HG02678 (cell line): ENCODE results near the gene NPBWR2.
"Not testable (repeated sequence)": the region's sequence is repeated elsewhere in the genome, so short reads cannot be mapped to it uniquely, and the experiment has no call there.

Experiments
- ATAC-seq: cut with Tn5 transposase; IDR thresholded peaks from one replicate; pipeline ENCODE4 v1.9.1; 2021; ENCODE audit warnings: mild to moderate bottlenecking, moderate library complexity; ENCODE audit not compliant: unreplicated experiment

The NPBWR2 gene

GRCh38 chr20:64144144-64144912 is 37.0 kb upstream of the NPBWR2 start:
- no peak for ATAC-seq

DNA sequence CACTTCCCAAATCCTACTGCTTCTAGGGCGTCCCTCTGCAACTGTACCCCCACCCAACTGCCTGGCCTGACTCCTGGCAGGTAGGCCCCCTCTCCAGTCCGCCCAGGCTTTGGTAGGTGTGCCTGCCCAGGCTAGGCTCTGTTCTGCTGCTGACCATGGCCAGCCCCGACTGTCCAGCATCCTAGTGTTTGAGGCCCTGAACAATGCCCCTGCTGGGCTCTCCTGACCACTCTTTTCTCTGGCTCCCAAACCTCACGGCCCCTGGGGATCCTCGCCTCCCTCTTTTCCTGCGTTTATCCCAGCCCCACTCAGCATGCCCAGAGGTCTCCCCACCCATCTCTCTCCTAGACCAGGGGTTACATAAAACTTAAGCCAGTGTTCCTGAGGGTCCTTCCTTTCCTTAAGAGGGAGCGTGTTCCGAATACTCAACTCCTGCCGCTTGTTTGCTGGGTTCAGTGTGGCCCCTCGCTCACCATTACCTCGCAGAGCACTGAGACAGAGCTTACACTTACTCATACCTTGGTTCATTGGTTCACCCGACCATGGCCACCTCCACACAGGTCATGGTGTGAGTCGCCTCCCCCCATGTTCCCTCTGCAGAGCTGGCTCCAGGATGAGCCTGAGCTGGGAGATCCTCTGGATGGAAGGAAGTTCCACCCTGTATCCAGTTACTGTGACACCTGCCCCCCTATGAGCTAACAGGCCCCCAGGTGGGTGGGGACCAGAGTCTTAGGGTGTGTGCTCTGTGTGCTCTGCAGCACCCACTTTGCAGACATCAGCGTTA is 35.8 kb upstream of the NPBWR2 start:
- no peak for ATAC-seq

- ATAC-seq: no peak
Measured at GRCh38 chr20:64142590-64142989, 35.2 kb upstream of the NPBWR2 start.

DNA sequence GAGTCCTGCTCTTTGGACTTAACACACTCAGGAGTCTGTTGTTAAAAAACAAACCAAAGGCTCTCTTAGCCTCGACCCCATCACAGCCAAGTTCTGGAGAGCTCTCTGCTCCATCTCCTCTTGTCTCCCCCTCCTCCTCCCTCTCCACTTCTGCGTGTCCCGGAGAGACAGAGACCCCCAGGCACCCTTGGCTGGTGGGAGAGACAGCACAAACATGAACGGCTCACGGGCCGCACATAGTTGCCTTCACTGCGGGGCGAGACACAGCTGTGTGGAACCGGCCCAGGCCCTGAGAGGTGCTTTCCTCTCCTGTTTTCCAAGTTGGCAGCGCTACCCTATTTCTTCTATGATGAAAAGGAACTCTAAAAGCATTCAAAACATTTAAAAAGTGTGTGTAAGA is 33.6 kb upstream of the NPBWR2 start:
- ATAC-seq: no peak

GRCh38 chr20:64140061-64140931 is 32.9 kb upstream of the NPBWR2 start:
- no peak for ATAC-seq

DNA sequence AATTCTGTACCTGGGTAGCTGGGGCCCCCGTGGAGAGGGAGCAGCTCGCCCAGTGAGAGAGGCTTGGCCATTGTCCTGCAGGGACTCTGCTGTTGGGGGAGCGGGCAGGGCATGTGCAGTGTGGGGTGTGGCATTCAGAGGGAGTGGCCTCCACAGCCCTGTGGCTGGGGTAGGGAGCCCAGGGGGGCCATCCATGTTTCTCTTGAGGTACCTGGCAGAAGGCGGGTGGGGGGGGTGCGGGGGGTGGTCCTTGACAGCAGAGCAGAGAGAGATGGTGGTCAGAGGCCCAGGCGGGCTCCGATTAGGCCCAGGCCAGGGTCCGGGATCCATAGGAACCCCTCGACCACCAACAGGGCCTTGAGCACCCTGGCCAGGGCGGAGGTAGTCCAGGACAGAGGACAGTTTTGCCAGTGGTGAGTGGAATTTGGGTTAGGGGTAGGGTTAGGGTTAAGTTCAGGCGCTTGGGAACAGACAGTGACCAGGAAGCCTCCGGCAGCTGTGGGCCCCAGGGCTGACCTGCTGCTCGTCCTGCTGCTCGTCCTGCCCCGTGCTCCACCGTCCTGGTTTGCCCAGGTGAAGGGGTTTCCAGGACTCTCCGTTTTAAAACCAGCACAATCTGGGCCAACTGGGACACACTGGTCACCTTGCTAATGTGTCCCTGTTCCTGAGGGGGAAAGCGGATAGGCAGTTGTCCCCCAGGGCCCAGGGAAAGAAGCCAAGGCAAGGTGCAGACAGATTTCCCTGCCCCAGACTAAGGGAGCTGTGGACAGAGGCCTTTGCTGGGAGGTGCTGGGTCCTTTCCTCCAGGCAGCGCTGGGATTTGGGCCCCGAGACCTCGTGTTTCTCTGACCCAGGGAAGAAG is 32.1 kb upstream of the NPBWR2 start:
- ATAC-seq: no peak

DNA sequence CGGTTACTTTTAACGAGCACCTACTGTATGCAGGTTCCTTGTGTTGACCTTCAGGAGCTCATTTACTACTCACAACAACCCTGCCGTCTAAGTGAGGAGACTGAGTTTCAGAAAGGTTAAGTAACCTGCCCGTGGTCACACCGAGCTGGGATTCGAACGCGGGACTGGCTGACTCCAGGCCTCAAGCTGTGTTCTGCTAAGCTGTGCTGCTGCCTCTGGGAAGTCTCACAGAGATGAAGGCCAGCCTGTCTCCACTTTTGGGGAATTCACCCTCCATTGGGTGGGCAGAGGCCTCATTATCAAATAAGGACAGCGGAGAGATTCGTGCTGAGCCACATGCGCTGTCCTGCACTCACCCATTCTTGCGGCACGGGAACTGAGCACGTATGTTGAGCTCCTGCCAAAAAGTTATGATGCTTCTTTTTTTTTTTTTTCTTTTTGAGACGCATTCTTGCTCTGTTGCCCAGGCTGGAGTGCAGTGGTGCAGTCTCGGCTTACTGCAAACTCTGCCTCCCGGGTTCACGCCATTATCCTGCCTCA is 31.0 kb upstream of the NPBWR2 start:
- ATAC-seq: no peak

DNA sequence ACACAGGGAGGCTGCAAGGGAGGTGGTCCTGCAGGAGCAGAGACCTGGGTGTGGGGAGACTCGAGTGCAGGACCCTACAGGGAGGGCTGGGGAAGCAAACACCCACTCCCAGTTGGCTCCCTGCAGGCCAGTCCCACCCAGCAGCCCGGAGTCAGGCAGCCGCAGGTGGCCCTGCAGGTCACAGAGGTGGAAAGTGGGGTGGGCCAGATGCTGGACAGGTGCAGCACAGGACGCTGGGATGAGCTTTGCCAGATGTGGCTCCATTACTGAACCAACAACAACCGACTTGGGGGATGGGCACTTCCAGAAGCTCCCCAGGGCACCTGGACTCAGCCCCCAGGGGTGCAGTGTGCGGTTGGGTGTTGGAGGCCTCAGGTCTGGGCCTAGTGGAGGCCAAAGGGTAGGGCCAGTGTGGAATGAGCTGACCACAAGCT is 30.2 kb upstream of the NPBWR2 start:
- ATAC-seq: no peak

DNA sequence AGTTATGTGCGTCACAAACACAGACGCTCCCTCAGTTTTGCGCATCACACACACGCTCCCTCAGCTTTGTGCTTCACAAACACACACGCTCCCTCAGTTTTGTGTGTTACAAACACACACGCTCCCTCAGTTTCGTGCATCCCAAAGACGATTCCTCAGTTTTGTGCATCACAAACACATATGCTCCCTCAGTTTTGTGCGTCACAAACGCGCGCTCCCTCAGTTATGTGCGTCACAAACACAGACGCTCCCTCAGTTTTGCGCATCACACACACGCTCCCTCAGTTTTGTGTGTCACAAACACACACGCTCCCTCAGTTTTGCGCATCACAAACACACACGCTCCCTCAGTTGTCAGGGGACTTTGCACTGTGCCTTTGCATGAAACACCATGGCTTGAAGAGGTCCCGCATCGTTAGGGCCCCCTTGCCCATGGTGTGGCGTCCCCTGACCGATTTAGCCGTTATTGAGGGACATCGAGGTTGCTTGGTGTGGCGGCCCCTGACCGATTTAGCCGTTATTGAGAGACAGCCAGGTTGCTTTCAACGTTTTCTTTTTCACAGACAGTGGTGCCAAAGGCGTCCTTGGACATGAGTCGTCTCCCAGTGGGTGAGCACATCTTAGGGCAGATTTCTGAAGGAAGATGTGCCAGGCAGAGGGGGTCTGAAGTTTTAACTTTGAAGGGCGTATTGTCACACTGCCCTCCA is 28.8 kb upstream of the NPBWR2 start:
- no peak for ATAC-seq

GRCh38 chr20:64134744-64135143 is 27.4 kb upstream of the NPBWR2 start:
- ATAC-seq: not testable (repeated sequence)

DNA sequence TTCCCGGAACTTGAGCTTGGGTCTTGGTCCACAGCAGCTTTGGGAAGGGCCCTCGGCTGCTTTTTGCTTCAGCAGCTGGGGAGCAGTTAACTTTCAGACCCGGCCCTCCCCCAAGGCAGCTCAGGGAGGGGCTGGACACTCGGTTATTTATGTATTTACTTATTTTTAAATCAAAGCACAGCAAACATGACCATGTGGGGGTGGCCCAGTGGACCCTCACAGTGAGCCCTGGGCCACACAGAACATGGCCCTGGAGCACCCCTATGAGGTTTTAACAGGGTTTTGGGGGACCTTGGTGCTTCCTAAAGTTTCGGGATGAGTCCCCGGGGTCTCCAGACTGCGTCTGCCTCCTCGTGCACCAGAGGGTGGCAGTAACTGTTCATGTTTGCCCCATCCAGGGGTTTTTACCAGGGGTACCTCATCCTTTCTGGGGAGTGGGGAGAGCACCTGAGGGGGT is 26.6 kb upstream of the NPBWR2 start:
- ATAC-seq: no peak

DNA sequence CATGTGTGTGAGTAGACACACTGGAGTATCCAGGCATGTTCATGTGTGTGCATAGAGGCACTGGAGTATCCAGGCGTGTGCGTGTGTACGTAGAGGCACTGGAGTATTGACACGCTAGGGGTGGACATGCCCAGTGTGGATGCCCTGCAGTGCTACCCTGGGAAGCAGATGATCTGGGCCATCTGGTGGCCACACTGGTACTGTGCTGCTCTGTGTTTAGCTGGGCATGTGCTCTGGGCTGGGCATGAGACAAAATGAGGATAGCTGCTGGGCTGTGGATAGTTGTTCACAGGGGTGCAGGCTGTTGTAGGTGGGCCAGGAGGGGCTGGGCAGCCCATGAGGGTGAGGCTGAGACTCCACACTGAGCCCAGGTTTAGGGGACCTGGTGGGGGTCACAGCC is 24.0 kb upstream of the NPBWR2 start:
- ATAC-seq: no peak

DNA sequence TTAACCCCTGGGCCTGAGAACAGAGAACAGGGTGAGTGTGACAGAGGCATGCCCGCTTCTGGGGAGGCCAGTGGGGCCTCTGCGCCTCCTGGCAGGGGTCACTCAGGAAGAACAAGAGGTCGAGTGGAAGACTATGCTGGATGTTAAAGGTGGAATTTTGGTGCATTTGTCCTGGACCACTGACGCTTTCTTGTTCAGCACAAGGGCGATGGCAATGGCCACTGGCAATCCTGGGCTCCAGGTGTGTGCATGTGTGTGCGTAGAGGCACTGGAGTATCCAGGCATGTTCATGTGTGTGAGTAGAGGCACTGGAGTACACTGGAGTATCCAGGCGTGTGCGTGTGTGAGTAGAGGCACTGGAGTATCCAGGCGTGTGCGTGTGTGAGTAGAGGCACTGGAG is 23.5 kb upstream of the NPBWR2 start:
- ATAC-seq: no peak

DNA sequence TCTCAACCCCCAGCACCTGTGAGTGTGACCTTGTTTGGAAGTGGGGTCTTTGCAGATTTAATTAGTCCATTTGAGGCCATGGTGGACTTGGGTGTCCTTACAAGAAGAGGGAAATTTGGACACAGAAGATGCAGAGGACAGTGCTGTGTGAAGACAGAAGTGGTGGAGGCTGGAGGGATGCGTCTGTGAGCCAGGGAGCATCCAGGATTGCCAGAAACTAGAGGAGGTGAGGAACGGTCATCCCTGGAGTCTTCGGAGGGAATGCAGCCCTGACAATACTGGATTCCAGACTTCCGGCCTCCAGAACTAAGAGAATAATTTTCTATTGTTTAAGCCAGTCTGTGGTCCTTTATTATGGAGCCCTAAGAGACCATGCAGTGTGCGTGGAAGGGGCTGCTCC is 22.9 kb upstream of the NPBWR2 start:
- ATAC-seq: no peak

GRCh38 chr20:64129146-64129782 is 21.9 kb upstream of the NPBWR2 start:
- no peak for ATAC-seq

- ATAC-seq: not testable (repeated sequence)
Measured at GRCh38 chr20:64123517-64123916, 16.2 kb upstream of the NPBWR2 start.

GRCh38 chr20:64122927-64123326 is 15.6 kb upstream of the NPBWR2 start:
- not testable (repeated sequence) for ATAC-seq

DNA sequence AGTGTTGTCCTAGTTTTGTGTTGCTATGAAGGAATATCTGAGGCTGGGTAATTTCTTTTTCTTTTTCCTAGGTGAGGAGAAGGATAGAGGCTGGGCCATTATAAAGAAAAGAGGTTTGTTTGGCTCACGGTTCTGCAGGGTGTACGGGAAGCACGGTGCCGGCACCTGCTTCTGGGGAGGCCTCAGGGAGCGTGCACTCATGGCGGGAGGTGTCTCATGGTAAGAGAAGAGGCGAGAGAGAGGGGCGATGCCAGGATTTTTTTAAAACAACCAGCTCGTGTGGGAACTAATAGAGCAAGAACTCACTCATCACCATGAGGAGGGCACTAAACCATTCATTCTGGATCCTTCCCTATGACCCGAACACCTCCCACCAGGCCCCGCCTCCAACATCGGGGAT is 14.2 kb upstream of the NPBWR2 start:
- no peak for ATAC-seq
